Activated T-helper 9 cell treated with anti-CD3 and anti-CD28 coated beads, Interleukin-2, amount 50 U/mL, for 16 hours (primary cell): ENCODE data around the gene PGM5.

ENCODE experiments used
- DNase-seq: peaks from one replicate; pipeline ENCODE4 v3.0.0-alpha.2; 2020; ENCODE audit warnings: low read depth

The PGM5 gene

DNA sequence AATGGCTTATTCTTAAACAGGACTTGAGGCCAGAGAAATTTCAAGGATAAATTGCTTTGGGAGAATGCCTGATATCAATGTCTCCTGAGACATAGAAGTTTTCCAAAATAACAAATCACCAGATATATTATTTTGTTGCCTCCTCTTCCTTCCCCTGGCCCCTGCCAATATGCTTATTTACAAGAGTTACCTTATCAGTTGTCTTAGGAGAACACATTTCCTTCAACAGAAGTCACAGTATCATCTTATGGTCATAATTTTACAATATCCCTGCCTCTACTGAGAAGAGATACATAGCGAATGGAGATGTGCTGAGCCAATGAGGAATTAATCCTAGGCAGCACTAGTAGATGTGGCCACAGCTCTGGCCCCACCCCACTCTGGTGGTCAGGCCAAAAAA, 141.2 kb downstream of the PGM5 start:
- no peak for DNase-seq

DNA sequence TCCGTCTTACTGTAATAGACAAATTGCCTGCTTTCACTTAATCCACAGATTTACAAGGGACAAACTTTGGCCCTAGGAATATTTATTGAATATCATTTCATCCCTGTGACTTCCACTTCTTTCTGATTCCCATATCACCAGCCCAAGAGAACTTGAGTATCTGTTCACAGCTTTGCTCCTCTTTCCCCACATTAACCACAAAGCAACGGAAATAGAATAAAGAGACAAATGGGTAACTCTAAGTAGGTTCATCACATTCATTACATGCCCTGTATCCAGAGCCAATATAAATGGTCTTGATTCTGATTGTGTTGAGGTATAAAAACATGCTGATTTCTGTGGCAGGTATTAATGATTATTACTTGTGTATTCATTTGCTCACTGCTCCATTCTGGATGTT, 142.4 kb downstream of the PGM5 start:
- no peak for DNase-seq

DNA sequence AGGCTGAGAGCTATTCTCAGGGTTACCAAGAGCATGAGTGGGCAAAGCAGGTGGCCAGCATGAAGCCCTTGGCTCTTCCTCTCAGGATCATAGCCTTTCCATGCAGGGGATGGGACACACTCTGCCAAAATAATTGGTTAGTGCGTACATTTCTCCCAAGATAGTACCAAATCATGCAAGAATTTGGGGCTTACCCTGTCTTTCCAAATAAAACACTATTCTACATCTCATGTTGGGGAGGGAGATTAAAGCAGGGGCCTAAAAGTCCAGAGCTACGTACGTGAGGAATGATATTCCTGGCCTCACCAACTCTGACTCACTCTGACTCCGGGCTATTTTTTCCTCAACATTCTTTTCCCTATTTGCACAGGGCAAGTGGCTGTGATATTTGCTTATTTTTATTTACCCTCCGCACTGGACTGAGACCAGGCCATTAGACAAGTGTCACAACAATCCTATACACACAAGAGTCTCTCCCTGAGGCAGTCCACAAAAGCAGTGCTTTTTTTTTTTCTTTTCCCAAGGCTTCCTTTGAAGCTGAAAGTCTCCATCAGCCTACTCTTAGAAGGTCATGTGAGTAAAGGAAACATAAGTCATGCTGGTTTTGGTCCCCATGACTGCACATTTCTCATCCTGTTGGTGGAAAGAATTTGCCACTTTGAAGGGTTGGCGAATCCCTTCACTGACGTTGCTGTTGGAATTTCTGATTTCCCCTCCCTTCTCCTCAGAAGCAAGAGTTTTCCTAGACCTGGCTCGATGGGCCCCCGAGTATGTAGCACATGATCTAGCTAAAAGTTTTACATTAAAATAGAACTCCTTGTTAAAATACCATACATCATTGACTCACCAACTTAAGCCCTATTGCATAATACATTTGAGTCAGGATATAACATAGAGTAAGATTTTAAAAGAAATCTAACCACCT, 144.3 kb downstream of the PGM5 start:
- no peak for DNase-seq

DNA sequence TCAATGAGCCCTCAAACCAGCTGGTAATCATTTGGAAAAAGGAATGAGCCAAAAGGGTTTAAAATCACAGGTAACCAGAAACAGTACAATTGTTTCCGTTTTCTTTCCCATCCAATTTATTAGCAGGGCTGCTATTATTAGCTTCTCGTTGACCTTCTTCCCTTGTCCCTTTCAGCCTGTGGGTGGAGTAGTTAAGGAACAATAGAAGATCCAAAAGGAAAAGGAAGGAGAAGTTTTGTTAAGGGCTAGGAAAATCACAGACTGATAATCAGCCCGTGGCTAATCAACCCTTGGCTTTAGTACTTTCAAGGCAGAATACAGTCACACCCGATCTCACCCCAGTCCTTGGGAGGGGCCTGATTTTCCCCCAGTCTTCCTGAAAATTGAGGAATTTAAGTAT, 145.9 kb downstream of the PGM5 start:
- no peak for DNase-seq

DNA sequence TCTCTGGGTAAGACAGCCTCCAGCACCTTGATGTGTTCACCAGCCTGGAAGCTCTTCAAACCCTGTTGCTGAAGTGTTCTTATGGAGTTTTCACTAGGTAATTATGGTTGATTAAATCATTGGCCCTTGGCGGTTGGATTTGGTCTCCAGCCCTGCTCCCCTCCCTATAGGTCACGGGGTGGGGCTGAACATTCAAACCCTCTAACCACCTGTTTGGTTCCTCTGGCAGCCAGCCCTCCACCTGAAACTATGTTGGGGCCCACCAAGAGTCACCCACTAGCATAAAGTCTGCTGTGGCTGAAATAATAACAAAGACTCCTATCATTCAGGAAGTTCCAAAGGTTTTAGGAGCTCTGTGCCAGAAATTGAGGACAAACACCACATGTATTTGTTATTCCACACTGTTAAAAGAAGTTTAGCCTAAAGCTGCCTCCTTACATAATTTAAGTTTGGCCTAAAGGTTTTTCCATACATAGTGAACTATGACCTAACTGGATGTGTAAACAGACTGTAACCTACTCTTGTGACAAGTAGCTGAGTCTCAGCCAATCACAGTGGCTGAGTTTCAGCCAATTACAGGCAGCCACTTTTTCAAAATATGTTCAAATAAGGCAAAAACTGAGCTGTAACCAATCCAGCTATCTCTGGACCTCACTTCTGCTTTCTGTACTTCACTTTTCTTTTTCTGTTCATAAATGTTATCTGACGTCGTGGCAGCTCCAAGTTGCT, 149.4 kb downstream of the PGM5 start:
- no peak for DNase-seq

DNA sequence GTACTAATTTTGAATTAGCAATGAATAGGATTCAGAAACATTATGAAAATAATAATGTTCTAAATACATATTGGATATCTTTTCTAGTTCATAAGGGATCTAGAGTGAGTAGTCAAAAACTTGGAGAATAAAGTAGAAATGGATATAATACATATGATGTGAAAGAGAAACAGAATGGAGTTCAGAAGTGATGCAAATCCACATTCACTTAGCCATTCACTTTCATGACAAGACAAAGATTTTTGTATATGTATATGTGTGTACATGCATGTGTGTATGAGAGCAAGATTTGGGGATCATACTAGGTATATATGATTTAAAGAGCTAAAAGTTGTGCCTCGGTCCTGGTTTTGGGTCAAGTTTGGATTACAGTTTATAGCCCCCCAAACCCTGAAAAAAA, 150.1 kb downstream of the PGM5 start:
- DNase-seq: no peak

DNA sequence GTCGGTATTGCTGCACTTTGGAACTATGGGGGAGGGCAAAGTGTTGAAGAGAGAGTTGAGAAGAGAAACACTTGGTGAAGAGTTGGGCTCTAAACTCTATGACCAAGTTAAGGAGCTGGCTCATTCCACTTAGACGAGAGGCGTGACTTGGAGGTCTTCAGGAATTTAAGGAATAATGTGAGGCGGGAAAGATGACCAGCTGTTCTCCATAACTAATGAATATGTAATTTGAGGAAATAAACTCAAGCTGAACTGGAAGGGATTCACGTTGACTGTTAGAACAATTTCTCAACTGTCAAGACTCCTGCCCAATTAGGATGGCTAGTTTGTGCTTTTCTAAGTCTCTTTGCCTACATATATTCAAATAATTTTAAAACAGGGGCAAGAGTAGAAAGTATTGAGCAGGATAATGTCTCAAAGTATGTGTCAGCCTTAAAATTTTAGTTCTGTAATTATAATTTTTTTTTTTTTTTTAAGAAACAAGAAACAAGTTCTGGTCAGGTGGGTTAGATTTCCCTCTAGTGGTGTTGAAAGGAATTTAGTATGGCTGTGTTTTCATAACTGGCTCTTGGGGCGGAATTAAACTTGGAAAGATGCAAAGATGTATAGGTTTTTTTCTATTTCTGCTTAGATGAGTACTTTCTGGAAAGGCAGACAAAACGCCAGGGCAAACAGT, 150.9 kb downstream of the PGM5 start:
- DNase-seq: no peak

DNA sequence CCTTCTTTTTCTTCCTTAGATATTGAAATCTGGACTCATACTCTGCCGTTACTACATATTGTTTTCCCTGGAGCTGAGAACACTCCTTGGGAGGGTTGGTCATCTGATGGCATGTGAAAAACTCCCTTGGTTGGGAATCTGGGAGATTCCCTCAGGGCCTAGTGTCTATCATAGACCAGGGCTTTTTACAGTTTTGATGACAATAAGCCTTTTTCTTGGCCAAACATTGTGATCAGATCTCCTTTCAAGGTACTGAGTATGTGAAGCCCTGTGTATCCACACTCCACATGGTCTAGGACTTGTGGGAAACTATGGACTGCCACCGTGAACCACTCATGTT, 151.4 kb downstream of the PGM5 start:
- no peak for DNase-seq

DNA sequence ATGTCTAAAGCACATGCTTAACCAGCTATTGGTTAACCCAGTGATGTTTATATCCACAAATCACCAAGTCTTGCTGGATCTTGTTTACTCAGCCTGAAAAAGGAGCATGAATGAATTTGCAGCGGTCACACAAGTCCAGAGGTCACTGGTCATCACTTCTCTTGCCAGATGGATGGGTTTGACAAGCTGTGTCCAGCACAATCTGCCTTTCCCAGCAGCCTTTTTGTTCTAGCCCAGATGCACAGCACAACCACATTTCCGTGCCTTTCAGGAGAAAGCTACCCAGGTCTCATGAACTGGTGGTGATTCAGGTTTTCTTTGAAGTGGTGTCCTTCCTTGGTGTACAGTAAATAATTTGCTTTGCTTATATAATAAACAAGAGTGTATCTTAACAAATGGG, 152.1 kb downstream of the PGM5 start:
- DNase-seq: no peak

DNA sequence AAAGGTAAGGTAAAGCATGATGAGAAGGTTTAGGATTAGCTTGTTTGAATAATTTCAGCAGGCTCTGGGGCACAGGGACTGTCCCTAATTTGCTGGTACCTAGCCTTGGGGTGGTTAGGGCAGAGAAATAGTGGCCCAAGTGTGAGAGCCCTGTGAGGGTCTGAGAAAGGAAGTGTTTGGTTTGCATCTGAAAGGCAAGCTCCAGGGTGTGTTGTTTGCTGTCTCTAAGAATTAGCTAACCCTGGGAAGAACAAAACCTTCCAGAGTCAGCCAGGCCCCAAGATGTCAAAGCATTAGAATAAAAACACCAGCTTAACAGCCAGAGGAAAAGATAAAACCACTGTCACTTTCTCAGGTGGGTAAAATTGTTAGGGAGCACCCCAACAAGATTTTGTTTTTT, 153.3 kb downstream of the PGM5 start:
- DNase-seq: no peak

DNA sequence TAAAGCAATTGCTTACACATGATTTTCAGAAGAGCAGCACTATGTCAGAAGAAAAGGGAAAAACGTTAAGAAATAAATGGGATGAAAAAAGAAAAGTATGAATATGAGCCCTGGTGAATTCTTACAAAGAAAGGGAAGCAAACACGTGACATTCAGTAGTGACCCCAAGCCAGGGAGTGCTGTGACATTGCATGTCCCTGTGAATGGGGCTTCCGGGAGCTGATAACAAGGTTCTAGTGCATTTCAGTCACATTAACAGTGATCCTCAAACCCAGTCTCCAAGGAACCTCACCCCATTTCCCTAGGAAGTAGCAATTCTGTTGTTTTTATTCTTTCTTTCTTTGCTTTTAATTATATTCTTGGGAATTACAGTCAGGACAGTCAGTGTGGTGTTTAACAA, 157.0 kb downstream of the PGM5 start:
- no peak for DNase-seq

DNA sequence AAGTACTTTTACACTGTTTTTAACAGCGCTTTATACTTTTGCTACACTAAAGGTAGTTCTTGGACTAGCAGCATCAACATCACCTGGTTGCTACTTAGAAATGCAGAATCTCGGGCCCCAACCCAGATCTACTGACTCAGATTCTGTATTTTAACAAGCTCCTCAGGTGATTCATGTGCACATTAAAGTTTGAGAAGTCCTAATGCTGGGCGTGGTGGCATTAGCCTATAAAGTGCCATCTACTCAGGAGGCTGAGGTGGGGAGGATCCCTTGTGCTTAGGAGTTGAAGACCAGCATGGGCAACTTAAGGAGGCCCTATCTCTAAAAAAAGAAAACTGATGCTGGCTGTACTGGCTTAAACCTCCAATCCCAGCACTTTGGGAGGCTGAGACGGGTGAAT, 157.6 kb downstream of the PGM5 start:
- DNase-seq: no peak

DNA sequence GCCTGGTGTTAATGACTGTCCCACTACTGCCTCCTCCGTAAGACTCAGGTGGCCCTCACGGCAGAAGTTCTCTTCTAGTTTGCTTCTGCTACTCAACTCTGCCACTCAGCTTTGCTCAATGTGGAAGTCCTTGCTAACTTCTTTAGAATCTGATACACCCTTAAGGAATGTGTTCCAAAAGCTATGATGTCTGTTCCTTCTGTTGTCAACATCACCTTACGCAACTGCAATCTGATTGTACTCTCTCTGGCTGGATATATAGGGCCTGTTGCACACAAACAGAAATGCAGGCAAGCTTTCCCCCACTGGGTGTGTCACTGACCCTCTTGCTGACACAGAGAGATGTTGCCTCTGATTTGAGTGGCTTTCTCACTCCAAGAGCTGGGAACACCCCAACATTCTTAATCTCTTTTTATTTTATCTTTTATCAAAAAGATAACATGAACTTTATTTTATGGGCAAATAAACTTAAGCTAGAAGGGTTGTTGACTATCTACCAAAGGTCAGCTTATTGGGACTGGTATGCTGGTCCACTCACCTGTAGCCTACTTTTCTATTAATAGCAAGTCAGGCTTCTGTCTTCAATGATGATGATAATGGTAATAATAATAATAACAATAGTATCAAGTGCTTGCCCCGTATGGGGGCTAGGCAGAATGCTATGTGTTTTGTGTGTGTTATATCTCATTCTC, 159.1 kb downstream of the PGM5 start:
- no peak for DNase-seq

DNA sequence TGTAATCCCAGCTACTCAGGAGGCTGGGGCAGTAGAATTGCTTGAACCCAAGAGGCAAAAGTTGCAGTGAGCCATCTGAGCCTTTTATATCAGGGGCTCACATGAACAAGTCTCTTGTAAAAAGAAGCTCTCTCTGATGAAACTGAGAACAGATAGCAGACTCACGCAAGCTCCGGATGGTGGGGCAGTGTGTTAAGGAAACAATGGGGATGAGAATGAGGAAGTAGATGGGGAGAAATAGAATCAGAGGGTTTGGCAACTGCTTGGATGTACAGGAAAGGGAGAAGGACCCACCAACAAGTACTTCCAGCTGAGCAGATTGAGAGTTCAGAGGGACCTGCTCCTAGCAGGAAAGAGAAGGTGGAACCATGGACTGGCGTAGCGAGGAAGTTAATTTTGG, 165.7 kb downstream of the PGM5 start:
- DNase-seq: no peak

DNA sequence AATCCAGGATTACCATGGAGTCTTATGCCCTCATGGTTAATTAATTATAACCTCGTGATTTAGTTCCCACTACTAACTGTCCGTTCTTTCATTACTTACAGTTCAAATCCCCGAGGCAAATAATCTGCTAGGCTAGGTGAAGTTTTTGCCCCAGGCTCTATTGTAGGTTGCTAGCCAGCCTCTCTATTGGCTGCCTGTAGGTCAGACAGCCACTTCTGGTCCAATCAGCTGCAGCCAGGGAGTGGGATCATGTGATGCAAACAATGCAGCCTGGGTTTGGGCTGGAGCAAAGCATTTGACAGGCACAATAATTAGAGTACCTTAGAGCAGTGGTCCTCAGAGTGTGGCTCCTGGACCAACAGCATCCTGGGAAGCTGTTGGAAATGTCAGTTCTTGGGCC, 166.5 kb downstream of the PGM5 start:
- DNase-seq: no peak

DNA sequence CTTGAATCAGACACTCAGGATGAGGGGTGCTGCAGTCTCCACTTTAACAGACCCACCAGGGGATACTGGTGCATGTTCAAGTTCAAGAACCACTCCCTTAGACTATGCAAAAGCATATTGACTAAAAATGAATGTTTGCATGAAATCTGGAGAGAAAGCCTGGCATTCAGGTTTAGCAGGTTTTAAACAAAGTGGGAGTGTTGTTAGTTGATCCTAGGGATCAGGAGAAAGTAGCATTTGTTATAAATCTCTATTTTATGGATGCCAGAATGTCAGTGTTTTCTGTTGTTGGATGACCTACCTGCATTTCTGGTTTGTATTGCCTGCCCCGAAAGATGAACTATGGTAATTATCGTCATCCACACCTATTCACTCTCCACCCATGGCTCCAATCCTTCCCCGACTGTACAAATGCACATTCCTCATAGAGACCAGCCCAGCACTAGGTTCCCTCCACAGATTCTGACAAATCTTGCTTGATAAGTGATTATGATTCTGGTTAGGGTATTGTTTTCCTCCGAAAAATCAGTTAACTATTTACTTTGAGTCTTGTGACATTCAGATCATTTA, 167.0 kb downstream of the PGM5 start:
- DNase-seq: no peak

DNA sequence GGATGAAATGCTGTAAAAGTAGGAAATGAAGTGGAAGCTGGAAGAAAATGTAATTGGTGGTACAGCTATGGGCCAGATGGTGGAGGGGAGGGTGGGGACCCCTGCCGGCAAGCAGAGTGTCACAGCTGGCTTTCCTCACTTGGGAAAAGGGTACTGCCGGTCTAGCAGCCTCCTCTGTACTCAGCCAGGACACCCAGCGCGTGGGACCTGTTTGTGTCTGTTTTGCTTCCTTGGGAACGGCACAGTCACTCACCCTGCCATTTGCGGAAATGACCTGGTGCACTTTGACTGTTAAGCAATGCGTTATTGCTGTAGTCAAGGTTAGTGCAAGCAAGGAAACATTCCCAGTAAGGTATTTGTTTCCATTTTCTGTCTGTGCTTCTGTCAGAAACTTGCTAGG, 174.2 kb downstream of the PGM5 start:
- no peak for DNase-seq

DNA sequence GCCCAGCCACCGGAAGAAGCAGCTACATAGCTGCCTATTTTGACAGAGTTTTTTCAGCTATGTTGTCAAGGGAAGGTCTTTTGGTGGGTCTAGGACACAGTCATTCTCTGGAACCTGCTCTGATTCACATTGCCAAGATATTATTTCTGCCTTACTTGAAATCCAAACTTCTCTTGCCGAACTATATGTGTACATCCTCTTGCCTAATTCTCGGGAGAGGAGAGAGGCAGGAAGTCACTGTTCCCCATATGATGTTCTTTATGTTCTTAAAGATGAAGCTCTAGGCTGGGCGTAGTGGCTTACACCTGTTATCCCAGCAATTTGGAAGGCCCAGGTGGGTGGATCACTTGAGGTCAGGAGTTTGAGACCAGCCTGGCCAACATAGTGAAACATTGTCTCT, 175.7 kb downstream of the PGM5 start:
- DNase-seq: no peak

DNA sequence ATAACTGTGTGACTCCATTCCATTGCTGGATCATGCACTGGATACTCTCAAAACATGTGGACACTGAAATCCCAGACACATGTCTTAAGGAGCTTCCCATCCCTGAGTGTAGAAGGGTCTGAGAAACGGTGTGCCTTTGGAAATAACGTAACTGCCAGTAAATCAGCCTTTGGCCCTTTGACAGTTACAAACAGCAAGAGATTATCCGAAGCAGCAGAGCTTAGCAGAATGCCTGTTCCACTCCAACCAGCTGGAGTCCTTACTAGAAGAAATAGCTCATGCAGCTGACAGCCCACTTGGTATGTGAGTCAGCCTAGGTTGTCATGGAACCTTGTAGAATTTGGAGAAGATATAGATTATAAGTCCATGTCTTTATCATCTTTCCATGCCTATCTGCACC, 177.3 kb downstream of the PGM5 start:
- no peak for DNase-seq

DNA sequence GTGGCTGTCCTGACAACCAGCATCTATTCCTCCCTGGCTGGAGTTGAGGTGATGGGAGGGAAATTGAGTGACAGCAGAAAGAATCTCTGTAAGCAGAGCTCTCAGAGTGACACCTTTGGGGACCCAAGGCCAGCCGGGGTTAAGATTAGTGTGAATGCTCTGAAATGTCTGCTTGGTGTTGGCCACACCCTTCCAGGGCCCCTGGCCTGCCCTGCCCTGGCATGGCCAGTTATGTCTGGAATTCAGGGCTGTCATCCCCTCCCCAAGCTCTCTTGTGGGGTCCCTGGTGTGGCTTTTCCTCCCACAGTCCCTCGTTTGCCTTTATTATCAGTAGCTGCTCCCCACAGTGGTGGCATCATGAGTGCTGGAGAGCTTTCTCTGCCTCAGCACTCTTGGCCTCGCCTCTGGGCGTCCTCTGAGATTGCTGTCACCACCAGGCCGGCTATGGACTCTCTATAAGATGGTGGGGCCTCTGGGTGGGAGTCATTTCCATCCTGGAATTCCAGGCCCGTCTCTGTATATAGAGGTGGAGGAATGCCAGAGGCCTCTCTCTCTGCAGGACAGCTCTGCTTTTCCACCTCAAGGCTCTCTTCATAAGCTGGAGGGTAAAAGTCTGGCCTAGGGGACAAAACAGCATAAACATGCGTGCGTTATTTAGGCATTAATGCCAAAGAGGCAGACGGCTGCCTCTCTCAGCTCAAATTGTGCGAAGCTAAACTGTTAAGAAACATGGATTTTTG, 180.6 kb downstream of the PGM5 start:
- DNase-seq: no peak

DNA sequence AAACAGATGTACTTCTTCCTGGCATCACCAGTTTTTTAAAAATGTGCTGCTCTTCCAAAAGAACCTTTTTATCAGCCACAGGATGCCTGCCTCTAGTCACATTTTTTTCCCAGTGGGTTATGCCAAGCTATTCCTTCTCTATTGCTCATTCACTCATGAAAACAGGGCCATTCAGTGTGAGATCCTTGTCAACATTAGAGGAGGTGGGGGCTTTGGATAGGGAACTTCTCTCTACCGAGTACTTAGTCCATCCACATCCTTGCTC, 181.1 kb downstream of the PGM5 start:
- DNase-seq: no peak

DNA sequence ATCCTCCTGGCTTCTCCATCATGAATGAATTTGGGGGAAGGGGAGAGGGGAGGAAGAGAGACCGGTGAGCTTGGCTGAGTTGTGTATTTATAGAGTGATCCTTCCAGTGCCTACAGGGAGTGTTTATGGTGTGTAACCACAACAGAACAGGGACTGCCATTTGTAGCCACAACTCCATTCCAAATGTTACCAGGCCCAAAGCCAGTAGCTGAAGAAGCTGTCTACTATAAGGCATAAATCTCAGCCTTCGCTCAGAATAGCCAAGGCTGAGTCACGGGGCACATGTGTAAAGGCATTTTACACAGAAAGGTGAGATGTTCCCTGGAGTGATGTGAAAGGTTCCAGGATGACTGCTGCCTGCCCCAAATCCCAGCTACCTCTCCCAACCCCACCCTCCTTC, 181.8 kb downstream of the PGM5 start:
- DNase-seq: no peak
